ENCODE measurements around the gene VSIG4.

The VSIG4 gene

GRCh38 chrX:66042307-66043077 is 2.6 kb upstream of the VSIG4 start:
- DNase-seq (ENCODE audit: insufficient read length, low spot score) (no peak), FAIRE-seq (no peak)
- TF ChIP-seq POLR2A (IDR thresholded peaks at IDR 0.05; ENCODE audit: low read depth, low read length), result no peak

DNA sequence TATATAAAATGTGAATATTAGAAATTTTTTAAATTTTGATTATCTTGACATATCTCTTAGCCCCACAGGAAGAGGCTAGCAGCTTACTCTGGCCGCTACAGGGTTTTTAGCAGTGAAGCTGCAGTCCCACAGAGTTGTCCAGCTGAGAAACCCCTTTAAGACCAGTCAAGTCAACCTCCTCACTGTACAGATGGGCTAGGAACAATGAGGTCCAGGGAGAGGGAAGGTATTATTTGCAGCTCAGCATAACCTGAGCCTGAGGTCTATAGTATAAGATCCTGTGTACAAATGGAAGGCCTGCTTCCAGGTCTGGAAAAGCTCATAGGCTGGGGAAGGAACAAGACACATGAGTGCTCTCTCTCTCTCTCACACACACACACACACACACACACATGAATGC is 1.8 kb downstream of the VSIG4 start:
- no peak for FAIRE-seq
- TF ChIP-seq POLR2A (IDR thresholded peaks at IDR 0.05; ENCODE audit: low read depth, low read length), result no peak
- no peak for DNase-seq (ENCODE audit: insufficient read length, low spot score)

- FAIRE-seq (no peak), DNase-seq (ENCODE audit: insufficient read length, low spot score) (no peak)
- no peak for TF ChIP-seq POLR2A (IDR thresholded peaks at IDR 0.05; ENCODE audit: low read depth, low read length)
These were observed 3.6 kb downstream of the VSIG4 start for GRCh38 chrX:66036231-66036630.

DNA sequence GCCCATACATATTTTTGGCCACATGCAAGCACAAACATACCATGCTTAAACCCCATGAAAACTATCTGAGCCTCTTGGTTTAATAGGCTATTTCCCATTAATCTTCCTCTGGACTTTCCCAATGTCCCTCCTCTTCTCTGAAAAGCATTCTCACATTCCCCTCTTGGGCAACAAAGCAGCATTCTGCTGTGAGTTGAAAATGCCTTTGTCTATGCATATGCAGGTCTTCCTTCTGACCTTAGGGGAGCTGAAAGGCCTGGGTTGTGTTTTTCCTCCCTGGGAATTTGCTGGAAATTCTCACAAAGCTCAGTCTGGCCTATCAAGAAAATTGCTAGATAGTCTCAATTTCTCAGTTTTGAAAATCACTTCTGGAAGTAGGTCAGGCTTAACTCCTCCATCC is 4.2 kb downstream of the VSIG4 start:
- TF ChIP-seq POLR2A (IDR thresholded peaks at IDR 0.05; ENCODE audit: low read depth, low read length), result no peak
- DNase-seq (ENCODE audit: insufficient read length, low spot score) (no peak), FAIRE-seq (no peak)

DNA sequence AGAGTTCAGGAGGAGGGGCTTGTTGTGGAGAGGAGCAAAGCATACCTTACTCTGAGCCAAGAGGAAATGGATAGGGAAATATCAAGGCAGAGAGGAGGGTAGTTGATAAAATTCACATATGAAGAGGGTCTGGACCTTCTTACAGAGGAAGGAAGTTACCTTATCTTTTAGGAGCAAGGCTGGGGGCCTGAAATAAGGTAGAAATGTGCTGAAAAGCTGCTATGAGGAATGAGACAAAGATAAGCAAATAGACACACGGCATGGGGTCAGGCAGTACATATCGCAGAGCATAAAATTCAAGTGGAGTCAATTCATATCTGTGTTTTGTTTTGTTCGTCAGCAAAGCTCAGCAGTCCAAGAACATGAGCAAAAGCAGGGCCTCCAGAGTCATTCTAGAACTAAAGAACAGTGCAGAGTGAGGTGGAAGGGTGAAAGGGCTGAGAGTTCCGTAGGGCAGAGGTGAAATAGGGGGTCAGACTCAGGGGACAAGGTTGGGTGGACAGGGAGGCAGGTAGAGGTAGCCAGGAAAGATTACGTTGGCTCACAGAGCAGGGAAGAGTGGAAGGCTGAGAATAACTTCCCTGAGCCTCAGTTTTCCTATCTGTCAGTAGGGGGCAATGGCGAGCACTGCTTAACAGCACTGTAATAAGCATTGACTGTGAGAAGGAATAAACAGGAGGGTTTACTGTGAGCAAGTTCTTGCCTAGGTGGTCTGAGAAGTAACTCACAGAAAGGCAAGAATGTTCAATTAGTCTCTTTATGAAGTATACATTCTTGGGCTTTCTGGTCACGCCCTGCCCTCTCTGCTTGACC is 9.2 kb downstream of the VSIG4 start:
- TF ChIP-seq POLR2A (IDR thresholded peaks at IDR 0.05; ENCODE audit: low read depth, low read length), result no peak
- DNase-seq (ENCODE audit: insufficient read length, low spot score) (no peak), FAIRE-seq (no peak)

DNA sequence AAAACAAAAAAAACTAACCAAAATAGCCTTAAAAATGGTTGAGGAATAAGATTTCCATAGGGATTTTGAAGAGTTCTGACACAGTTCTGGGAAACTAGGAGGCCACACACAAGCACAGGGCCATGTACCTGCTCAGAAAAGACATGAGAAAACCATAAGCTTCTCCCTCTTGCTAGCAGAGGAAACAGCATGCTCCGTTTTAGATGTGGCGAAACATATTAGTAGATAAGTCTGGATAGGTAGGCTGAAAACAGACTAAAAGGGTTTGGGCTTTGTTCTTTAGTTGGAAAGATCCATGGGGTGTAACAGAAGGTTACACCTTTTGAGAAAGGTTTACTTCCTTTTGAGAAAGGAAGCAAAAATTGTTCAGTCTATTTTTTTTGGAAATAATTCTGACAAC is 10.9 kb downstream of the VSIG4 start:
- TF ChIP-seq POLR2A (IDR thresholded peaks at IDR 0.05; ENCODE audit: low read depth, low read length), result no peak
- no peak for FAIRE-seq

GRCh38 chrX:66024570-66024969 is 15.3 kb downstream of the VSIG4 start:
- no peak for TF ChIP-seq POLR2A (IDR thresholded peaks at IDR 0.05; ENCODE audit: low read depth, low read length)
- FAIRE-seq (no peak), DNase-seq (ENCODE audit: insufficient read length, low spot score) (no peak)

More for the DNA sequence above, 10.9 kb downstream of the VSIG4 start:
- no peak for DNase-seq (ENCODE audit: insufficient read length, low spot score)

DNA sequence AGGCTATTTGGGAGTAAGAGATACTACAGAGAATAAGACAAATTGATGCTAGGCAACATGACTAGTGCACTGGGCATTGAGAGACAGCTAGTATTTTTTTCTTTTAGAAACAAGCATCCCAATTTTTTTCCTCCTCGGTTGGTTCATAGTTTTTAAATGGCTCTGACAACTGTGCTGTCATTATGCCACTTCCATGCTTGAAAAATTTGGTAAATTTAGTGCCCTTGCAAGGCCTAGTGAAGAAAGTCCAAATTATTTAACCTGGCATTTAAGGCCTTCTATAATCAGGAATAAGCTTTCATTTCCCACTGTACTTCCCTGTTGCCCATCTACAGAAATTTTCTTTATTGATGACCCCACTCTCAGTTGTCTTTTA is 15.8 kb downstream of the VSIG4 start:
- FAIRE-seq (no peak), DNase-seq (ENCODE audit: insufficient read length, low spot score) (no peak)
- TF ChIP-seq POLR2A (IDR thresholded peaks at IDR 0.05; ENCODE audit: low read depth, low read length), result no peak

- TF ChIP-seq POLR2A (IDR thresholded peaks at IDR 0.05; ENCODE audit: low read depth, low read length), result no peak
- FAIRE-seq (no peak), DNase-seq (ENCODE audit: insufficient read length, low spot score) (no peak)
These were observed 16.3 kb downstream of the VSIG4 start for GRCh38 chrX:66023385-66024091.

- DNase-seq (ENCODE audit: insufficient read length, low spot score), result no peak
- FAIRE-seq, result no peak
- TF ChIP-seq POLR2A (IDR thresholded peaks at IDR 0.05; ENCODE audit: low read depth, low read length), result no peak
These were observed 17.1 kb downstream of the VSIG4 start for GRCh38 chrX:66022632-66023384.

DNA sequence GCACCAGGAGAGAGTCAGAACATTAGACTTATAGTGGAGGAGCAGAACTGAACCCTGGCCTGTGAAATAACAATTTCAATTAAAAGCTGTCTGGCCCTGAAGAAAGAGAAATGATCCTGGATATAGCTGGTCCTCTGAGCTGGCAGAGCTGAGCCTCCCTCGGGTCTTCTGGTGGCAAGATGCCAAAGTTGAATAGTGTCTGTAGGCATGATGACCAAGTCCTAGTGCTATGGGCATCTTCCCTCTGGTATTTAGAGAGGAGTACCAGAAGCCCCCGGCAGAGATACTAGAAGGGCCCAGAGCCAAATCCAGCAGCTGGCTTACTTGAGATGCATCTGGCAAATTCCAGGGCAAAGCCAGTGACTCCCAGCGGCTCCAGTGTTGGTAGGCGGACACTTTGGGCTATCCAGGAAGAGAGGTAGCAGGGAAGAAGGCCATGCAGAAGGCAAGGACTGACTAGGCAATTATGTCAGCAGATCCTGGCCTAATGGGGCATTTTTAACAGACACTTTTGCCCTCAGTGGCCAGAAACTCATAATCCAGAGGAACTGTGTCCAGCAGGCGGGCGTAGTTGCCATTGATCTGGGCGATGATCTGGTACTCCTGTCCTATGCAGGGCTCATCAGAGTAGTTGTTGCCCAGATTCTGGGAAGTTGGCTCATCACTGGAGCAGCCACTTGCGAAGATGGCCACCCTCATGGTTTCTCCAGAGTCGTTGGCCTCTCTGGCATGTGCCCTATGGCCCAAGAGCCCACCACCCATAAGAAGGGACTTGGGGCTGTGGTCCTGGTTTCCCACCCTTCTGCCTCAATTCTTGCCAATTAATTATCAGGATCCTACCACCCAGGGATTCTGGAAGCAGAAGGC is 17.9 kb downstream of the VSIG4 start:
- no peak for TF ChIP-seq POLR2A (IDR thresholded peaks at IDR 0.05; ENCODE audit: low read depth, low read length)
- DNase-seq (ENCODE audit: insufficient read length, low spot score) (no peak), FAIRE-seq (no peak)

DNA sequence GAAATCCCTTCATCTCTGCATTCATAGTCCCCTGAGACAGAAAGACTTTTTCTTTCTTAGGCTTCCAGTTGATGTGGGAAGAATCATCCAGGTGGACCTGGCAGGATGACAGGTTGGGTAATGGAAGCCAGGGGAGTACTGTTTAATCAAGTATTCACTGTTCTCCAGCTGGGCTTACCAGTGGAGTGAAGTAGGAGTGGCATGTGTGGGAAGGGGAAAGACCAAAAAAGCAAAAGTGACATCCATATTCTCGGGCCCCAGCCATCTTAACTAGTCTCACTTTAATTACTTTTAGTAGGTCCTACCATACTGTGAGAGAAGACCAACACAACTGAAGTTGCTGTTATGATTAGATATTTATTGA is 18.5 kb downstream of the VSIG4 start:
- TF ChIP-seq POLR2A (IDR thresholded peaks at IDR 0.05; ENCODE audit: low read depth, low read length), result no peak
- no peak for FAIRE-seq

More for the DNA sequence above, 18.5 kb downstream of the VSIG4 start:
- no peak for DNase-seq (ENCODE audit: insufficient read length, low spot score)

Measured in H54 (cell line).